ENCODE results near the gene LUM. TPM values are rescaled to one million over a fixed set of nuclear protein-coding genes. Genes with fewer than 3 reads are reported as not detected.
"Not testable (repeated sequence)": the region's sequence is repeated elsewhere in the genome, so short reads cannot be mapped to it uniquely, and the experiment has no call there.

LUM gene
- total RNA-seq, 2 experiments from 2014 or later = not detected

- CTCF ChIA-PET = no interaction called here
- H3K36me3 Mint-ChIP-seq (ENCODE audit: low read depth) = no peaks in the 10 kb centered on the region
- no peaks in the 10 kb centered on the region for H3K4me1 Mint-ChIP-seq
- DNase-seq = no peak
- no peak overlapping the region for H3K27ac Mint-ChIP-seq
- no peak overlapping the region for H3K4me3 Mint-ChIP-seq
- POLR2A ChIA-PET = no interaction called here
- H3K27me3 Mint-ChIP-seq = no peaks in the 10 kb centered on the region
- H3K9me3 Mint-ChIP-seq = no peaks in the 10 kb centered on the region
Measured at GRCh38 chr12:91104812-91105466, 6.4 kb downstream of the LUM start.

- DNase-seq = no peak
- ChIA-PET CTCF (no interaction called here), POLR2A (no interaction called here)
- Mint-ChIP-seq H3K27ac (no peak overlapping the region), H3K27me3 (no peaks in the 10 kb centered on the region), H3K4me1 (no peaks in the 10 kb centered on the region), H3K9me3 (no peaks in the 10 kb centered on the region), H3K4me3 (no peak overlapping the region), H3K36me3 (ENCODE audit: low read depth) (no peaks in the 10 kb centered on the region)
Measured at GRCh38 chr12:91103624-91104023, 7.7 kb downstream of the LUM start.

GRCh38 chr12:91103101-91103500 lies 8.2 kb downstream of the LUM start:
- Mint-ChIP-seq H3K4me1 (no peaks in the 10 kb centered on the region), H3K36me3 (ENCODE audit: low read depth) (no peaks in the 10 kb centered on the region), H3K9me3 (no peaks in the 10 kb centered on the region), H3K27me3 (no peaks in the 10 kb centered on the region), H3K4me3 (no peak overlapping the region), H3K27ac (no peak overlapping the region)
- ChIA-PET CTCF (no interaction called here), POLR2A (no interaction called here)
- DNase-seq = no peak

GRCh38 chr12:91100906-91101305 lies 10.4 kb downstream of the LUM start:
- Mint-ChIP-seq H3K4me1 (no peaks in the 10 kb centered on the region), H3K27ac (no peak overlapping the region), H3K27me3 (no peaks in the 10 kb centered on the region), H3K4me3 (no peak overlapping the region), H3K36me3 (ENCODE audit: low read depth) (no peaks in the 10 kb centered on the region), H3K9me3 (no peaks in the 10 kb centered on the region)
- ChIA-PET CTCF (no interaction called here), POLR2A (no interaction called here)
- no peak for DNase-seq

GRCh38 chr12:91099836-91100235 lies 11.5 kb downstream of the LUM start:
- no peak for DNase-seq
- no peaks in the 10 kb centered on the region for H3K27me3 Mint-ChIP-seq
- no peak overlapping the region for H3K4me3 Mint-ChIP-seq
- ChIA-PET CTCF (no interaction called here), POLR2A (no interaction called here)
- no peaks in the 10 kb centered on the region for H3K4me1 Mint-ChIP-seq
- H3K9me3 Mint-ChIP-seq = no peaks in the 10 kb centered on the region
- H3K27ac Mint-ChIP-seq = no peak overlapping the region
- H3K36me3 Mint-ChIP-seq (ENCODE audit: low read depth) = no peaks in the 10 kb centered on the region

- ChIA-PET POLR2A (no interaction called here), CTCF (no interaction called here)
- no peaks in the 10 kb centered on the region for H3K27me3 Mint-ChIP-seq
Measured at GRCh38 chr12:91099341-91099740, 12.0 kb downstream of the LUM start.

GRCh38 chr12:91098941-91099340 lies 12.4 kb downstream of the LUM start:
- POLR2A ChIA-PET = no interaction called here
- Mint-ChIP-seq H3K27ac (no peak overlapping the region), H3K36me3 (ENCODE audit: low read depth) (no peaks in the 10 kb centered on the region), H3K4me1 (no peaks in the 10 kb centered on the region), H3K9me3 (no peaks in the 10 kb centered on the region), H3K27me3 (no peaks in the 10 kb centered on the region), H3K4me3 (no peak overlapping the region)
- DNase-seq = no peak
- CTCF ChIA-PET = no interaction called here

More at GRCh38 chr12:91099341-91099740, 12.0 kb downstream of the LUM start:
- H3K36me3 Mint-ChIP-seq (ENCODE audit: low read depth) = no peaks in the 10 kb centered on the region
- no peaks in the 10 kb centered on the region for H3K9me3 Mint-ChIP-seq
- H3K4me1 Mint-ChIP-seq = no peaks in the 10 kb centered on the region
- DNase-seq = no peak
- H3K4me3 Mint-ChIP-seq = no peak overlapping the region
- no peak overlapping the region for H3K27ac Mint-ChIP-seq

- ChIA-PET CTCF (no interaction called here), POLR2A (no interaction called here)
- Mint-ChIP-seq H3K27me3 (no peaks in the 10 kb centered on the region), H3K4me3 (no peak overlapping the region), H3K27ac (no peak overlapping the region), H3K4me1 (no peaks in the 10 kb centered on the region), H3K9me3 (no peaks in the 10 kb centered on the region), H3K36me3 (ENCODE audit: low read depth) (no peaks in the 10 kb centered on the region)
- no peak for DNase-seq
Measured at GRCh38 chr12:91098461-91098860, 12.8 kb downstream of the LUM start.

- Mint-ChIP-seq H3K9me3 (peaks cover 9% of the 10 kb centered on the region), H3K27ac (no peak overlapping the region), H3K4me1 (no peaks in the 10 kb centered on the region), H3K4me3 (no peak overlapping the region), H3K27me3 (no peaks in the 10 kb centered on the region), H3K36me3 (ENCODE audit: low read depth) (no peaks in the 10 kb centered on the region)
- DNase-seq = no peak
- ChIA-PET CTCF (no interaction called here), POLR2A (no interaction called here)
Measured at GRCh38 chr12:91094957-91095356, 16.3 kb downstream of the LUM start.

- Mint-ChIP-seq H3K9me3 (peaks cover 16% of the 10 kb centered on the region), H3K27me3 (no peaks in the 10 kb centered on the region), H3K4me1 (no peaks in the 10 kb centered on the region), H3K27ac (no peak overlapping the region), H3K36me3 (ENCODE audit: low read depth) (no peaks in the 10 kb centered on the region), H3K4me3 (no peak overlapping the region)
- DNase-seq = no peak
- ChIA-PET CTCF (no interaction called here), POLR2A (no interaction called here)
Measured at GRCh38 chr12:91094032-91094662, 17.1 kb downstream of the LUM start.

- no peaks in the 10 kb centered on the region for H3K4me1 Mint-ChIP-seq
- no peaks in the 10 kb centered on the region for H3K36me3 Mint-ChIP-seq (ENCODE audit: low read depth)
- H3K4me3 Mint-ChIP-seq = no peak overlapping the region
- no peaks in the 10 kb centered on the region for H3K27me3 Mint-ChIP-seq
- peaks cover 21% of the 10 kb centered on the region for H3K9me3 Mint-ChIP-seq
- CTCF ChIA-PET = no interaction called here
- no peak for DNase-seq
- no peak overlapping the region for H3K27ac Mint-ChIP-seq
- POLR2A ChIA-PET = no interaction called here
Measured at GRCh38 chr12:91093341-91093740, 18.0 kb downstream of the LUM start.

GRCh38 chr12:91091916-91092715 lies 19.2 kb downstream of the LUM start:
- CTCF ChIA-PET = interaction anchor here (0.6 kb wide), 1 partner anchor 54 kb away, joined by 3 read pairs; no protein-coding TSS in a partner anchor
- Mint-ChIP-seq H3K27ac (no peak overlapping the region), H3K4me1 (no peaks in the 10 kb centered on the region)

GRCh38 chr12:91089953-91090352 lies 21.3 kb downstream of the LUM start:
- POLR2A ChIA-PET; H3K36me3 Mint-ChIP-seq (ENCODE audit: low read depth); H3K27me3 Mint-ChIP-seq; DNase-seq; H3K27ac Mint-ChIP-seq; H3K4me1 Mint-ChIP-seq; H3K4me3 Mint-ChIP-seq: not testable (repeated sequence)
- H3K9me3 Mint-ChIP-seq = peaks cover 21% of the 10 kb centered on the region
- CTCF ChIA-PET = interaction anchor here (0.6 kb wide), 1 partner anchor 97 kb away, joined by 3 read pairs; no protein-coding TSS in a partner anchor

More at GRCh38 chr12:91091916-91092715, 19.2 kb downstream of the LUM start:
- H3K4me3 Mint-ChIP-seq = no peak overlapping the region
- no peak for DNase-seq
- peaks cover 21% of the 10 kb centered on the region for H3K9me3 Mint-ChIP-seq
- H3K27me3 Mint-ChIP-seq = no peaks in the 10 kb centered on the region
- POLR2A ChIA-PET = no interaction called here
- no peaks in the 10 kb centered on the region for H3K36me3 Mint-ChIP-seq (ENCODE audit: low read depth)

Data from activated CD4-positive, alpha-beta T cell treated with anti-CD3 and anti-CD28 coated beads, Interleukin-2, amount 10 ng/mL, durations not matched to agents 7 days and 5 days (primary cell).